Measurements from ENCODE around the gene SOX30.

Gene SOX30

GRCh38 chr5:157592594-157592993 lies 59.6 kb downstream of the SOX30 start:
- no peak for DNase-seq
- TF ChIP-seq EZH2phosphoT487 (IDR thresholded peaks at IDR 0.05; ENCODE audit: low read length) (no peak), EZH2 (optimal IDR thresholded peaks at IDR 0.05; ENCODE audit: low read depth, low read length) (no peak), CTCF (IDR thresholded peaks at IDR 0.05; ENCODE audit: low read length) (no peak)
- H3K36me3 ChIP-seq (replicated peaks; ENCODE audit: insufficient read depth, low read length): no peaks in the 10 kb centered on the region
- no peaks in the 10 kb centered on the region for H3K9me3 ChIP-seq (replicated peaks; ENCODE audit: insufficient read depth, low read length)
- peaks cover 18% of the 10 kb centered on the region for H3F3A ChIP-seq (ENCODE audit: insufficient read depth, low read length)
- no peaks in the 10 kb centered on the region; the same call in 1 of the 2 replicates for H3K27me3 ChIP-seq (replicated peaks; ENCODE audit: insufficient read depth, low read length)
- H3K9me2 ChIP-seq (replicated peaks; ENCODE audit: insufficient read depth, low read length): no peaks in the 10 kb centered on the region
- H3K4me1 ChIP-seq (ENCODE audit: low read length): peaks cover 26% of the 10 kb centered on the region
- H3K27ac ChIP-seq (ENCODE audit: low read length): no peak overlapping the region
- no peak overlapping the region for H2AFZ ChIP-seq (ENCODE audit: low read length)
- peak overlapping the region; percentile 41; the same call in 1 of the 2 replicates for H3K4me2 ChIP-seq (ENCODE audit: low read depth, low read length)
- no peak overlapping the region for H3K9ac ChIP-seq (ENCODE audit: low read length)
- H3K4me3 ChIP-seq (ENCODE audit: low read length): no peak overlapping the region
- H4K20me1 ChIP-seq (ENCODE audit: insufficient read depth, low read length): no peaks in the 10 kb centered on the region
- H3K79me2 ChIP-seq (ENCODE audit: low read length): no peaks in the 10 kb centered on the region

GRCh38 chr5:157590478-157590877 lies 61.8 kb downstream of the SOX30 start:
- no peak overlapping the region for H3K4me2 ChIP-seq (ENCODE audit: low read depth, low read length)

GRCh38 chr5:157584628-157585027 lies 67.6 kb downstream of the SOX30 start:
- Histone ChIP-seq H2AFZ (ENCODE audit: low read length) (no peak overlapping the region), H3K9me3 (replicated peaks; ENCODE audit: insufficient read depth, low read length) (no peaks in the 10 kb centered on the region), H3K27ac (ENCODE audit: low read length) (no peak overlapping the region), H3K4me1 (ENCODE audit: low read length) (no peaks in the 10 kb centered on the region), H3K9me2 (replicated peaks; ENCODE audit: insufficient read depth, low read length) (no peaks in the 10 kb centered on the region), H4K20me1 (ENCODE audit: insufficient read depth, low read length) (no peaks in the 10 kb centered on the region), H3K9ac (ENCODE audit: low read length) (no peak overlapping the region), H3K4me3 (ENCODE audit: low read length) (no peak overlapping the region), H3K79me2 (ENCODE audit: low read length) (no peaks in the 10 kb centered on the region), H3F3A (ENCODE audit: insufficient read depth, low read length) (no peaks in the 10 kb centered on the region), H3K27me3 (replicated peaks; ENCODE audit: insufficient read depth, low read length) (no peaks in the 10 kb centered on the region), H3K36me3 (replicated peaks; ENCODE audit: insufficient read depth, low read length) (no peaks in the 10 kb centered on the region), H3K4me2 (ENCODE audit: low read depth, low read length) (no peak overlapping the region)
- no peak for DNase-seq
- no peak for TF ChIP-seq CTCF (IDR thresholded peaks at IDR 0.05; ENCODE audit: low read length)
- TF ChIP-seq EZH2 (optimal IDR thresholded peaks at IDR 0.05; ENCODE audit: low read depth, low read length): no peak
- no peak for TF ChIP-seq EZH2phosphoT487 (IDR thresholded peaks at IDR 0.05; ENCODE audit: low read length)

More at GRCh38 chr5:157590478-157590877, 61.8 kb downstream of the SOX30 start:
- H3K27me3 ChIP-seq (replicated peaks; ENCODE audit: insufficient read depth, low read length): no peaks in the 10 kb centered on the region; the same call in 1 of the 2 replicates
- no peaks in the 10 kb centered on the region for H4K20me1 ChIP-seq (ENCODE audit: insufficient read depth, low read length)
- H3K9me2 ChIP-seq (replicated peaks; ENCODE audit: insufficient read depth, low read length): no peaks in the 10 kb centered on the region
- H3K9me3 ChIP-seq (replicated peaks; ENCODE audit: insufficient read depth, low read length): no peaks in the 10 kb centered on the region
- H3K27ac ChIP-seq (ENCODE audit: low read length): no peak overlapping the region
- no peaks in the 10 kb centered on the region for H3F3A ChIP-seq (ENCODE audit: insufficient read depth, low read length)
- peaks cover 6% of the 10 kb centered on the region for H3K4me1 ChIP-seq (ENCODE audit: low read length)
- H3K79me2 ChIP-seq (ENCODE audit: low read length): no peaks in the 10 kb centered on the region
- no peaks in the 10 kb centered on the region for H3K36me3 ChIP-seq (replicated peaks; ENCODE audit: insufficient read depth, low read length)
- DNase-seq: no peak
- H3K9ac ChIP-seq (ENCODE audit: low read length): no peak overlapping the region
- no peak overlapping the region for H2AFZ ChIP-seq (ENCODE audit: low read length)
- no peak overlapping the region for H3K4me3 ChIP-seq (ENCODE audit: low read length)
- TF ChIP-seq EZH2 (optimal IDR thresholded peaks at IDR 0.05; ENCODE audit: low read depth, low read length) (no peak), CTCF (IDR thresholded peaks at IDR 0.05; ENCODE audit: low read length) (no peak), EZH2phosphoT487 (IDR thresholded peaks at IDR 0.05; ENCODE audit: low read length) (no peak)
